H1 (cell line): Measurements from ENCODE around the gene TMEM164. TPM values are rescaled to one million over a fixed set of nuclear protein-coding genes. Genes with fewer than 3 reads are reported as not detected.

Experiments used
- CTCF ChIA-PET: fragments of 300-600 bp; sonication (Branson Sonifier 250); formaldehyde crosslinking; loops from one replicate; lab custom pipeline; 2021; ENCODE audit not compliant: partially characterized antibody; lab: Charles Lee
- POLR2A ChIA-PET: fragments of 300-600 bp; sonication (Branson Sonifier 250); formaldehyde crosslinking; loops from one replicate; lab custom pipeline; 2021; ENCODE audit warnings: inconsistent platforms; ENCODE audit not compliant: partially characterized antibody; lab: Charles Lee
- DNase-seq, 2 experiments: peaks; one replicate each; pipeline versions ENCODE4 v3.0.0 to v3.0.0-alpha.2; 2010 to 2022; ENCODE audit warnings: low spot score in 2 of 2, low read depth in 1 of 2, mixed read lengths in 1 of 2
- FAIRE-seq: peaks from 2 replicates; lab custom pipeline; 2011; peaks lifted over from hg19 to GRCh38; lab: Jason Lieb, UNC
- H2AFZ ChIP-seq: 2 replicates; pipeline ENCODE4 v1.8.1; 2012; ENCODE audit warnings: low read length, inconsistent platforms
- H2AK5ac ChIP-seq: 2 replicates; pipeline ENCODE4 v1.6.1; 2013; ENCODE audit warnings: low read depth, low read length
- H2BK120ac ChIP-seq: replicated peaks from 2 replicates; pipeline ENCODE3; 2013; ENCODE audit warnings: low read depth, low read length, inconsistent platforms
- H2BK12ac ChIP-seq: 2 replicates; pipeline ENCODE4 v1.6.1; 2013; ENCODE audit warnings: low read depth, low read length
- H2BK15ac ChIP-seq: 2 replicates; pipeline ENCODE4 v1.6.1; 2013; ENCODE audit warnings: low read length
- H2BK20ac ChIP-seq: 2 replicates; pipeline ENCODE4 v1.6.1; 2013; ENCODE audit warnings: low read length
- H2BK5ac ChIP-seq: 2 replicates; pipeline ENCODE4 v1.6.1; 2013; ENCODE audit warnings: low read depth, low read length
- H3K14ac ChIP-seq: 2 replicates; pipeline ENCODE4 v1.6.1; 2013; ENCODE audit warnings: inconsistent platforms; ENCODE audit not compliant: insufficient read length
- H3K18ac ChIP-seq: 2 replicates; pipeline ENCODE4 v1.6.1; 2013; ENCODE audit warnings: low read length; ENCODE audit errors: extremely low read depth
- H3K23ac ChIP-seq: 2 replicates; pipeline ENCODE4 v1.6.1; 2013; ENCODE audit warnings: inconsistent platforms; ENCODE audit not compliant: insufficient read length
- H3K23me2 ChIP-seq: 2 replicates; pipeline ENCODE4 v1.6.1; 2013; ENCODE audit warnings: low read depth, low read length
- H3K27ac ChIP-seq: 2 replicates; pipeline ENCODE4 v1.6.1; 2011; ENCODE audit warnings: low read depth, low read length, inconsistent platforms
- H3K27me3 ChIP-seq, 4 experiments: replicated peaks in 1 of 4; 1 replicate in 1 of 4; 2 replicates in 3 of 4; pipeline versions ENCODE4 v1.6.1 to v1.8.1; 2011 to 2013; ENCODE audit warnings: low read length in 3 of 4, mild to moderate bottlenecking in 3 of 4, inconsistent platforms in 2 of 4, mixed read lengths in 2 of 4, moderate library complexity in 1 of 4; ENCODE audit not compliant: control insufficient read depth in 3 of 4, insufficient read depth in 3 of 4; ENCODE audit errors: extremely low read depth in 1 of 4
- H3K36me3 ChIP-seq, 4 experiments: 2 replicates each; pipeline versions ENCODE4 v1.6.1 to v1.8.1; 2011 to 2013; ENCODE audit warnings: mild to moderate bottlenecking in 4 of 4, low read length in 3 of 4, moderate library complexity in 2 of 4, control low read depth in 1 of 4, inconsistent platforms in 1 of 4; ENCODE audit not compliant: insufficient read depth in 4 of 4, control insufficient read depth in 2 of 4
- H3K4ac ChIP-seq: replicated peaks from 2 replicates; pipeline ENCODE3; 2013; ENCODE audit warnings: low read length, low read depth, mixed read lengths, inconsistent platforms; ENCODE audit not compliant: insufficient read length
- H3K4me1 ChIP-seq, 4 experiments: replicated peaks in 1 of 4; 1 replicate in 1 of 4; 2 replicates in 3 of 4; pipeline versions ENCODE4 v1.6.1 to v1.8.1; 2011 to 2013; ENCODE audit warnings: low read length in 3 of 4, inconsistent platforms in 2 of 4, mixed read lengths in 1 of 4; ENCODE audit not compliant: insufficient read depth in 4 of 4, control insufficient read depth in 3 of 4
- H3K4me2 ChIP-seq, 2 experiments: 2 replicates each; pipeline versions ENCODE4 v1.6.1 to v1.8.1; 2011 to 2013; ENCODE audit warnings: low read depth in 2 of 2, low read length in 2 of 2, control low read depth in 1 of 2, inconsistent platforms in 1 of 2, mild to moderate bottlenecking in 1 of 2; ENCODE audit not compliant: insufficient read depth in 1 of 2
- H3K4me3 ChIP-seq, 4 experiments: fragments of 200-600, 300-600 bp in 1 of 4; sonication (generic), shearing (Covaris generic), sonication (Bioruptor Twin) in 1 of 4; 2 replicates each; pipeline versions ENCODE4 v1.5.1 to v1.8.1; 2011 to 2016; ENCODE audit warnings: low read length in 4 of 4, low read depth in 3 of 4, control low read depth in 2 of 4, inconsistent platforms in 2 of 4, mild to moderate bottlenecking in 2 of 4, mixed read lengths in 1 of 4, moderate library complexity in 1 of 4; ENCODE audit not compliant: insufficient read depth in 2 of 4; ENCODE audit errors: extremely low read depth in 1 of 4
- H3K56ac ChIP-seq: replicated peaks from 2 replicates; pipeline ENCODE3; 2013; ENCODE audit warnings: low read depth, mild to moderate bottlenecking, mixed read lengths, low read length, inconsistent platforms; ENCODE audit not compliant: insufficient read length
- H3K79me1 ChIP-seq: 2 replicates; pipeline ENCODE4 v1.6.1; 2013; ENCODE audit warnings: low read depth, low read length, control low read depth
- H3K79me2 ChIP-seq, 2 experiments: 2 replicates each; pipeline versions ENCODE4 v1.6.1 to v1.8.1; 2012 to 2013; ENCODE audit warnings: low read length in 2 of 2, mild to moderate bottlenecking in 2 of 2, inconsistent platforms in 1 of 2; ENCODE audit not compliant: insufficient read depth in 2 of 2, control insufficient read depth in 1 of 2
- H3K9ac ChIP-seq, 4 experiments: replicated peaks in 1 of 4; 1 replicate in 1 of 4; 2 replicates in 3 of 4; pipeline versions ENCODE4 v1.6.1 to v1.8.1; 2011 to 2013; ENCODE audit warnings: low read depth in 3 of 4, low read length in 3 of 4, control low read depth in 2 of 4, mild to moderate bottlenecking in 2 of 4, moderate library complexity in 2 of 4, inconsistent platforms in 1 of 4; ENCODE audit errors: extremely low read depth in 1 of 4
- H3K9me3 ChIP-seq, 2 experiments: 2 replicates each; pipeline versions ENCODE4 v1.6.1 to v1.8.1; 2012 to 2013; ENCODE audit warnings: mild to moderate bottlenecking in 2 of 2, moderate library complexity in 2 of 2, control low read depth in 1 of 2, inconsistent platforms in 1 of 2, low read depth in 1 of 2, low read length in 1 of 2, mixed read lengths in 1 of 2; ENCODE audit not compliant: insufficient read depth in 2 of 2
- H4K20me1 ChIP-seq, 2 experiments: replicated peaks in 1 of 2; 2 replicates each; pipeline versions ENCODE3 to v1.8.1; 2011 to 2013; ENCODE audit warnings: inconsistent platforms in 2 of 2, low read length in 2 of 2, mild to moderate bottlenecking in 1 of 2; ENCODE audit not compliant: insufficient read depth in 2 of 2, control insufficient read depth in 1 of 2
- H4K5ac ChIP-seq: 2 replicates; pipeline ENCODE4 v1.6.1; 2013; ENCODE audit warnings: low read length, low read depth, mixed read lengths, inconsistent platforms; ENCODE audit not compliant: insufficient read length
- H4K8ac ChIP-seq: 2 replicates; pipeline ENCODE4 v1.8.0; 2013; ENCODE audit warnings: mild to moderate bottlenecking, moderate library complexity, low read length, inconsistent platforms; ENCODE audit not compliant: insufficient read depth; ENCODE audit errors: extremely low read depth
- H4K91ac ChIP-seq: replicated peaks from 2 replicates; pipeline ENCODE3; 2013; ENCODE audit warnings: low read length, mixed read lengths, inconsistent platforms; ENCODE audit not compliant: insufficient read length
- ASH2L ChIP-seq: fragments of 200-600, 300-600 bp; sonication (generic); IDR thresholded peaks from one replicate; pipeline ENCODE4 v1.7.1; 2017; ENCODE audit warnings: low read length
- BACH1 ChIP-seq: IDR thresholded peaks from 2 replicates; pipeline ENCODE4 v1.6.1; 2012; ENCODE audit warnings: low read length, improper control_type of control experiment
- CREB1 ChIP-seq: IDR thresholded peaks from 2 replicates; pipeline ENCODE4 v1.6.1; 2012; ENCODE audit warnings: inconsistent platforms
- CTBP2 ChIP-seq: IDR thresholded peaks from 2 replicates; pipeline ENCODE4 v1.7.0; 2011; ENCODE audit warnings: borderline replicate concordance, mild to moderate bottlenecking, moderate library complexity, mixed read lengths, low read length; ENCODE audit not compliant: insufficient read depth, insufficient read length
- E2F6 ChIP-seq: IDR thresholded peaks from 2 replicates; pipeline ENCODE4 v1.6.1; 2012; ENCODE audit warnings: inconsistent platforms
- KDM5A ChIP-seq: fragments of 200-600 bp; IDR thresholded peaks from 2 replicates; pipeline ENCODE4 v1.7.1; 2012; ENCODE audit warnings: mild to moderate bottlenecking, low read length, inconsistent platforms, mixed read lengths
- PHF8 ChIP-seq: fragments of 200-600 bp; sonication (generic); conservative IDR thresholded peaks from 2 replicates; pipeline ENCODE4 v1.7.1; 2012; ENCODE audit warnings: low read depth, mild to moderate bottlenecking, inconsistent platforms, low read length, moderate library complexity
- POU5F1 ChIP-seq: IDR thresholded peaks from 2 replicates; pipeline ENCODE4 v1.6.1; 2011; ENCODE audit warnings: low read depth, mild to moderate bottlenecking, low read length, moderate library complexity
- RFX5 ChIP-seq: IDR thresholded peaks from 2 replicates; pipeline ENCODE4 v1.6.1; 2011; ENCODE audit warnings: low read depth, low read length, improper control_type of control experiment, borderline replicate concordance
- RXRA ChIP-seq: IDR thresholded peaks from 2 replicates; pipeline ENCODE4 v1.6.1; 2011; ENCODE audit warnings: low read depth, mild to moderate bottlenecking, low read length, moderate library complexity; ENCODE audit not compliant: insufficient read depth
- SIN3A ChIP-seq, 2 experiments: IDR thresholded peaks in 1 of 2; conservative IDR thresholded peaks in 1 of 2; 2 replicates each; pipeline ENCODE4 v1.6.1; 2011 to 2012; ENCODE audit warnings: low read length in 2 of 2, improper control_type of control experiment in 1 of 2, low read depth in 1 of 2, mild to moderate bottlenecking in 1 of 2
- TAF7 ChIP-seq: optimal IDR thresholded peaks from 2 replicates; pipeline ENCODE3; 2011; ENCODE audit warnings: low read depth, mild to moderate bottlenecking, inconsistent platforms, low read length, moderate library complexity, borderline replicate concordance
- WGBS, 2 experiments: shearing (Covaris generic) in 1 of 2; methylation state at CpG; one replicate each; pipeline versions ENCODE4 v1.1.6 to v1.1.7; 2013 to 2015; ENCODE audit warnings: low lambda C conversion rate in 2 of 2, mixed read lengths in 2 of 2, inconsistent platforms in 1 of 2, low coverage in 1 of 2, missing lambda C conversion rate in 1 of 2; ENCODE audit not compliant: insufficient replicate concordance in 2 of 2, insufficient coverage in 1 of 2, insufficient read length in 1 of 2; ENCODE audit errors: extremely low coverage in 1 of 2, missing lambda C conversion rate in 1 of 2; 5-methylcytosine and 5-hydroxymethylcytosine counted together
- polyA plus RNA-seq, 7 experiments: library from polyadenylated mRNA; depleted of rRNA in 3 of 7; stranded (reverse) in 5 of 7; unstranded in 2 of 7; fragments of >200 nt in 5 of 7; fragments of 200-250 nt in 2 of 7; gene quantifications; 1 replicate in 5 of 7; 2 replicates in 1 of 7; 4 replicates in 1 of 7; pipeline versions ENCODE4 v1.2.1 to v1.2.3, GENCODE V29; 2011 to 2013; ENCODE audit warnings: missing spikeins in 2 of 7, mixed read lengths in 2 of 7
- total RNA-seq: library from RNA; stranded (reverse); fragmentation: NEBNext Ultra II Directional; extraction: Animal tissue kit (Norgen Biotek cat#: 25700); gene quantifications from 2 replicates; pipeline ENCODE4 v1.2.1, GENCODE V29; 2021

The TMEM164 gene
- total and polyA plus RNA-seq, 2 of the 8 experiments (the other 6 are each of a cell fraction or from before 2014, with no cell fraction given) = 7.3 to 14.8 TPM

GRCh38 chrX:110143454-110144210 lies 140.7 kb downstream of the TMEM164 start:
- no peak overlapping the region for H2AFZ ChIP-seq
- H2BK120ac ChIP-seq = no peak overlapping the region
- H3K79me1 ChIP-seq = no peaks in the 10 kb centered on the region
- H3K9me3 ChIP-seq = no peaks in the 10 kb centered on the region
- no peak overlapping the region for H4K91ac ChIP-seq
- 81% methylated on average over 6 of the region's 6 CpGs; no CpG with 5 or more reads in 1 of the 2 experiments for WGBS, 2 experiments
- H3K23me2 ChIP-seq = no peaks in the 10 kb centered on the region
- H2BK15ac ChIP-seq = no peak overlapping the region
- ChIA-PET CTCF (interaction anchor here (0.7 kb wide), 1 partner anchor 284 kb away, joined by 3 read pairs; no protein-coding TSS in a partner anchor), POLR2A (no interaction called here)
- H3K9ac ChIP-seq = no peak overlapping the region
- no peak overlapping the region for H3K14ac ChIP-seq
- H3K4me3 ChIP-seq = no peak overlapping the region
- no peak overlapping the region for H3K56ac ChIP-seq
- H2BK12ac ChIP-seq = no peak overlapping the region
- DNase-seq (no peak), FAIRE-seq (no peak)
- H3K27ac ChIP-seq = no peak overlapping the region
- no peaks in the 10 kb centered on the region for H3K36me3 ChIP-seq
- H2AK5ac ChIP-seq = no peak overlapping the region
- H4K20me1 ChIP-seq = no peaks in the 10 kb centered on the region
- H3K23ac ChIP-seq = no peak overlapping the region
- H3K4me1 ChIP-seq = no peaks in the 10 kb centered on the region
- no peak overlapping the region for H4K5ac ChIP-seq
- H2BK5ac ChIP-seq = no peak overlapping the region
- H4K8ac ChIP-seq = no peak overlapping the region
- H3K79me2 ChIP-seq = no peaks in the 10 kb centered on the region
- H3K18ac ChIP-seq = no peak overlapping the region
- H3K4ac ChIP-seq = no peak overlapping the region
- no peak overlapping the region for H3K4me2 ChIP-seq
- H3K27me3 ChIP-seq = no peaks in the 10 kb centered on the region
- H2BK20ac ChIP-seq = no peak overlapping the region
- TF ChIP-seq RFX5 (no peak), TAF7 (no peak), CTBP2 (no peak), E2F6 (no peak), RXRA (no peak), CREB1 (no peak), PHF8 (no peak), SIN3A (conservative IDR thresholded peaks at IDR 0.05 in 1 of 2, IDR thresholded peaks at IDR 0.05 in 1 of 2; ENCODE audit: low read depth in 1 of 2, low read length in 2 of 2) (no peak), ASH2L (no peak), POU5F1 (no peak), BACH1 (no peak), KDM5A (no peak)
